ENCODE data around the gene RIT2.

Gene RIT2

DNA sequence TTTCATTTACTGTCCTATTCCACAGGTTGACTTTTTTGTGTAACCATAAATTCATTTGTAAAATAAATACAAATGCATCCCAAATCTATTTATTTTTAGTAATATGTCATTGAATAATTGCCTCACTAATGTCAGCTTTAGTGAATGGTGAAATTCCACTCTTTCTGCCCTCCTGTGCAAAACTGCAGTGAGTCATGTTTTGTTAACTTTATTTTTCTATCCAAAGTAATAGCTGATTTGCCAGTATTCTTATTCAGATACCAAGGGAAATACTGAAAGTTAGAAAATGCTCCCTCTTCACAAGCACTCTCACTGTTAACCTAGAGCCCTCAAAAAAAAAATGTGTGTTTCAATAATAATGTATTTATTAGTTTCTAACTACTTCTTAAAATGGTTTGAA lies 322.8 kb downstream of the RIT2 start:
- Histone ChIP-seq H3K27me3 (ENCODE audit: insufficient read depth, poor library complexity, severe bottlenecking) (no peaks in the 10 kb centered on the region), H3K27ac (replicated peaks) (no peak overlapping the region), H3K4me3 (replicated peaks; ENCODE audit: insufficient read depth, low read length) (no peak overlapping the region)
- DNase-seq (ENCODE audit: low read depth in 1 of 2, low spot score in 1 of 2), result no peak
- TF ChIP-seq POLR2AphosphoS5 (IDR thresholded peaks at IDR 0.05; ENCODE audit: low read depth) (no peak), SPI1 (IDR thresholded peaks at IDR 0.05; ENCODE audit: borderline replicate concordance, low read depth) (no peak), GABPA (IDR thresholded peaks at IDR 0.05; ENCODE audit: low read depth) (no peak)
- TF ChIP-seq, protein P1, sequence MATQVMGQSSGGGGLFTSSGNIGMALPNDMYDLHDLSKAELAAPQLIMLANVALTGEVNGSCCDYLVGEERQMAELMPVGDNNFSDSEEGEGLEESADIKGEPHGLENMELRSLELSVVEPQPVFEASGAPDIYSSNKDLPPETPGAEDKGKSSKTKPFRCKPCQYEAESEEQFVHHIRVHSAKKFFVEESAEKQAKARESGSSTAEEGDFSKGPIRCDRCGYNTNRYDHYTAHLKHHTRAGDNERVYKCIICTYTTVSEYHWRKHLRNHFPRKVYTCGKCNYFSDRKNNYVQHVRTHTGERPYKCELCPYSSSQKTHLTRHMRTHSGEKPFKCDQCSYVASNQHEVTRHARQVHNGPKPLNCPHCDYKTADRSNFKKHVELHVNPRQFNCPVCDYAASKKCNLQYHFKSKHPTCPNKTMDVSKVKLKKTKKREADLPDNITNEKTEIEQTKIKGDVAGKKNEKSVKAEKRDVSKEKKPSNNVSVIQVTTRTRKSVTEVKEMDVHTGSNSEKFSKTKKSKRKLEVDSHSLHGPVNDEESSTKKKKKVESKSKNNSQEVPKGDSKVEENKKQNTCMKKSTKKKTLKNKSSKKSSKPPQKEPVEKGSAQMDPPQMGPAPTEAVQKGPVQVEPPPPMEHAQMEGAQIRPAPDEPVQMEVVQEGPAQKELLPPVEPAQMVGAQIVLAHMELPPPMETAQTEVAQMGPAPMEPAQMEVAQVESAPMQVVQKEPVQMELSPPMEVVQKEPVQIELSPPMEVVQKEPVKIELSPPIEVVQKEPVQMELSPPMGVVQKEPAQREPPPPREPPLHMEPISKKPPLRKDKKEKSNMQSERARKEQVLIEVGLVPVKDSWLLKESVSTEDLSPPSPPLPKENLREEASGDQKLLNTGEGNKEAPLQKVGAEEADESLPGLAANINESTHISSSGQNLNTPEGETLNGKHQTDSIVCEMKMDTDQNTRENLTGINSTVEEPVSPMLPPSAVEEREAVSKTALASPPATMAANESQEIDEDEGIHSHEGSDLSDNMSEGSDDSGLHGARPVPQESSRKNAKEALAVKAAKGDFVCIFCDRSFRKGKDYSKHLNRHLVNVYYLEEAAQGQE (IDR thresholded peaks at IDR 0.05; ENCODE audit: insufficient replicate concordance, low read depth), result no peak
- TF ChIP-seq, protein P2, sequence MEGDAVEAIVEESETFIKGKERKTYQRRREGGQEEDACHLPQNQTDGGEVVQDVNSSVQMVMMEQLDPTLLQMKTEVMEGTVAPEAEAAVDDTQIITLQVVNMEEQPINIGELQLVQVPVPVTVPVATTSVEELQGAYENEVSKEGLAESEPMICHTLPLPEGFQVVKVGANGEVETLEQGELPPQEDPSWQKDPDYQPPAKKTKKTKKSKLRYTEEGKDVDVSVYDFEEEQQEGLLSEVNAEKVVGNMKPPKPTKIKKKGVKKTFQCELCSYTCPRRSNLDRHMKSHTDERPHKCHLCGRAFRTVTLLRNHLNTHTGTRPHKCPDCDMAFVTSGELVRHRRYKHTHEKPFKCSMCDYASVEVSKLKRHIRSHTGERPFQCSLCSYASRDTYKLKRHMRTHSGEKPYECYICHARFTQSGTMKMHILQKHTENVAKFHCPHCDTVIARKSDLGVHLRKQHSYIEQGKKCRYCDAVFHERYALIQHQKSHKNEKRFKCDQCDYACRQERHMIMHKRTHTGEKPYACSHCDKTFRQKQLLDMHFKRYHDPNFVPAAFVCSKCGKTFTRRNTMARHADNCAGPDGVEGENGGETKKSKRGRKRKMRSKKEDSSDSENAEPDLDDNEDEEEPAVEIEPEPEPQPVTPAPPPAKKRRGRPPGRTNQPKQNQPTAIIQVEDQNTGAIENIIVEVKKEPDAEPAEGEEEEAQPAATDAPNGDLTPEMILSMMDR (IDR thresholded peaks at IDR 0.05; ENCODE audit: insufficient read depth, low read length), result no peak

DNA sequence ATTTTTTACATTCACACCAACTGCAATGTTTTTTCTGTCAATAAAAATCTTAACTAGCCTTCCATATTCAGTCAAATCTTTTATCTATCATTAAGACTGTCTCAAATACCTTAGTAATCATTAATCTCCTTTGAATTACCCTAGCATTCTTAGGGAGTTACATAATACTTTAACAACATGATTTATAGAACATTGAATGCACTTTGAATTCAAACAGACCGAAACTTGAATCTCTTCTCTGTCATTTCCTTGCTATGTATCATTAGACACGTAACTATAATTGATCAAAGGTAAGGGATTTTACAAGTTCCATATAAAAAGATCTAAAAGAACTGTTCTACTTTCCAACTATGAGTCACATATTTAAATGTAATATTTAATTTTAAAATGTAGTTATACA lies 330.9 kb downstream of the RIT2 start:
- no peak for DNase-seq (ENCODE audit: low read depth in 1 of 2, low spot score in 1 of 2)
- Histone ChIP-seq H3K27ac (replicated peaks) (no peak overlapping the region), H3K27me3 (ENCODE audit: insufficient read depth, poor library complexity, severe bottlenecking) (peaks cover 4% of the 10 kb centered on the region), H3K4me3 (replicated peaks; ENCODE audit: insufficient read depth, low read length) (no peak overlapping the region)
- TF ChIP-seq GABPA (IDR thresholded peaks at IDR 0.05; ENCODE audit: low read depth), result no peak
- TF ChIP-seq, protein P1 (IDR thresholded peaks at IDR 0.05; ENCODE audit: insufficient replicate concordance, low read depth), result no peak
- no peak for TF ChIP-seq SPI1 (IDR thresholded peaks at IDR 0.05; ENCODE audit: borderline replicate concordance, low read depth)
- TF ChIP-seq, protein P2 (IDR thresholded peaks at IDR 0.05; ENCODE audit: insufficient read depth, low read length), result no peak
- TF ChIP-seq POLR2AphosphoS5 (IDR thresholded peaks at IDR 0.05; ENCODE audit: low read depth), result no peak

DNA sequence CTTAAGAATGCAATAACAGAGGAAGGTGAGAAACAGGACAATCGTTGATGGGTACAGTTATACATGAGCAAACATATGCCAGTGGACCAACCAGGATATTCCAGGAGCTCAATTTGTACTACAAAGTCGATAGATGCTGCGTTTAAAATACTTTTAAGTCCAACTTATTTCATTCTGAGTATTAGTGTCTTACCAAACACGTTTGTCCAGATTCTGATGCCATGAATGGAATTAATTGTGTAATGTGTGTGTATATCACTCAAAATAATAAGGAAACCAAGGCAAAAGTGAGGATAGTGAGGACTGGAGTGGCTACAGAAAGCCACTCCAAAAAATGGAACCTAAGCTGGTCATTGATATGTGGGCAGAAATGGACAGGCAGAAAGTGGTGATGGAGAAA lies 332.6 kb downstream of the RIT2 start:
- Histone ChIP-seq H3K4me3 (replicated peaks; ENCODE audit: insufficient read depth, low read length) (no peak overlapping the region), H3K27ac (replicated peaks) (no peak overlapping the region), H3K27me3 (ENCODE audit: insufficient read depth, poor library complexity, severe bottlenecking) (peaks cover 4% of the 10 kb centered on the region)
- TF ChIP-seq GABPA (IDR thresholded peaks at IDR 0.05; ENCODE audit: low read depth), result no peak
- no peak for TF ChIP-seq SPI1 (IDR thresholded peaks at IDR 0.05; ENCODE audit: borderline replicate concordance, low read depth)
- TF ChIP-seq, protein P1 (IDR thresholded peaks at IDR 0.05; ENCODE audit: insufficient replicate concordance, low read depth), result no peak
- no peak for TF ChIP-seq POLR2AphosphoS5 (IDR thresholded peaks at IDR 0.05; ENCODE audit: low read depth)
- TF ChIP-seq, protein P2 (IDR thresholded peaks at IDR 0.05; ENCODE audit: insufficient read depth, low read length), result no peak
- no peak for DNase-seq (ENCODE audit: low read depth in 1 of 2, low spot score in 1 of 2)

All from HL-60 (cell line).